ENCODE measurements around the gene PATJ.

Gene PATJ

GRCh38 chr1:62066713-62067112 is 324.4 kb downstream of the PATJ start:
- H3K4me3 ChIP-seq (ENCODE audit: low read depth, low read length): no peak overlapping the region
- DNase-seq (ENCODE audit: low read depth): no peak
- no peak for TF ChIP-seq CTCF (IDR thresholded peaks at IDR 0.05; ENCODE audit: low read depth, low read length, missing control alignments)

- TF ChIP-seq CTCF (IDR thresholded peaks at IDR 0.05; ENCODE audit: low read depth, low read length, missing control alignments): no peak
- no peak for DNase-seq (ENCODE audit: low read depth)
- H3K4me3 ChIP-seq (ENCODE audit: low read depth, low read length): no peak overlapping the region
These were observed 326.1 kb downstream of the PATJ start for GRCh38 chr1:62068416-62068843.

- DNase-seq (ENCODE audit: low read depth): no peak
- TF ChIP-seq CTCF (IDR thresholded peaks at IDR 0.05; ENCODE audit: low read depth, low read length, missing control alignments): no peak
- H3K4me3 ChIP-seq (ENCODE audit: low read depth, low read length): no peak overlapping the region
These were observed 326.7 kb downstream of the PATJ start for GRCh38 chr1:62068978-62069377.

GRCh38 chr1:62070384-62071011 is 328.2 kb downstream of the PATJ start:
- H3K4me3 ChIP-seq (ENCODE audit: low read depth, low read length): no peak overlapping the region
- DNase-seq (ENCODE audit: low read depth): no peak
- TF ChIP-seq CTCF (IDR thresholded peaks at IDR 0.05; ENCODE audit: low read depth, low read length, missing control alignments): peak; percentile 44

- H3K4me3 ChIP-seq (ENCODE audit: low read depth, low read length): no peak overlapping the region
- DNase-seq (ENCODE audit: low read depth): no peak
- TF ChIP-seq CTCF (IDR thresholded peaks at IDR 0.05; ENCODE audit: low read depth, low read length, missing control alignments): no peak
These were observed 329.4 kb downstream of the PATJ start for GRCh38 chr1:62071695-62072094.

GRCh38 chr1:62076286-62076685 is 334.0 kb downstream of the PATJ start:
- no peak for TF ChIP-seq CTCF (IDR thresholded peaks at IDR 0.05; ENCODE audit: low read depth, low read length, missing control alignments)
- no peak for DNase-seq (ENCODE audit: low read depth)
- no peak overlapping the region for H3K4me3 ChIP-seq (ENCODE audit: low read depth, low read length)

- DNase-seq (ENCODE audit: low read depth): no peak
- no peak for TF ChIP-seq CTCF (IDR thresholded peaks at IDR 0.05; ENCODE audit: low read depth, low read length, missing control alignments)
- H3K4me3 ChIP-seq (ENCODE audit: low read depth, low read length): no peak overlapping the region
These were observed 335.5 kb downstream of the PATJ start for GRCh38 chr1:62077821-62078220.
